A673 (cell line): ENCODE results near the gene RTN4RL1. TPM values are rescaled to one million over a fixed set of nuclear protein-coding genes. Genes with fewer than 3 reads are reported as not detected.

Experiments
- BruUV-seq: library from RNA; stranded (reverse); fragments of 400-500 nt; replicated peaks from 2 replicates; lab custom pipeline; 2021; lab: Mats Ljungman, UMichigan
- CTCF ChIA-PET: fragments of 300-600 bp; sonication (Branson Sonifier 250); formaldehyde crosslinking; loops from one replicate; lab custom pipeline; 2022; ENCODE audit warnings: antibody characterized with exemption; lab: Charles Lee
- POLR2A ChIA-PET: fragments of 300-600 bp; sonication (Branson Sonifier 250); formaldehyde crosslinking; loops from one replicate; lab custom pipeline; 2022; ENCODE audit warnings: antibody characterized with exemption; ENCODE audit not compliant: low non-redundant PET; lab: Charles Lee
- DNase-seq: peaks from one replicate; pipeline ENCODE4 v3.0.0-alpha.2; 2015; ENCODE audit warnings: low spot score
- H3K27ac ChIP-seq: fragments of 200-600 bp; sonication (generic); 2 replicates; pipeline ENCODE4 v1.5.1; 2016; ENCODE audit warnings: mixed run types, low read depth, mild to moderate bottlenecking, mixed read lengths, antibody characterized with exemption, low read length; ENCODE audit not compliant: poor library complexity, severe bottlenecking
- H3K27me3 ChIP-seq: fragments of 200-600 bp; sonication (generic); replicated peaks from 2 replicates; pipeline ENCODE4 v1.6.1; 2017; ENCODE audit warnings: mixed run types, low read depth, mild to moderate bottlenecking, mixed read lengths, antibody characterized with exemption, low read length; ENCODE audit not compliant: insufficient read depth, poor library complexity
- H3K36me3 ChIP-seq: fragments of 200-600 bp; sonication (generic); 2 replicates; pipeline ENCODE4 v1.6.1; 2016; ENCODE audit warnings: mixed run types, mild to moderate bottlenecking, mixed read lengths, antibody characterized with exemption, low read length; ENCODE audit not compliant: insufficient read depth, poor library complexity, severe bottlenecking
- H3K4me1 ChIP-seq: fragments of 200-600 bp; sonication (generic); 2 replicates; pipeline ENCODE4 v1.6.1; 2017; ENCODE audit warnings: mixed run types, mild to moderate bottlenecking, mixed read lengths, antibody characterized with exemption, low read length; ENCODE audit not compliant: insufficient read depth, poor library complexity, severe bottlenecking
- H3K4me3 ChIP-seq: fragments of 200-600 bp; sonication (generic); 2 replicates; pipeline ENCODE4 v1.5.1; 2016; ENCODE audit warnings: low read depth, mixed run types, mild to moderate bottlenecking, mixed read lengths, low read length; ENCODE audit not compliant: poor library complexity, severe bottlenecking
- H3K9me3 ChIP-seq: fragments of 200-600 bp; sonication (generic); 2 replicates; pipeline ENCODE4 v1.6.1; 2016; ENCODE audit warnings: mixed run types, low read depth, mild to moderate bottlenecking, mixed read lengths, antibody characterized with exemption, low read length; ENCODE audit not compliant: poor library complexity, severe bottlenecking
- CTCF ChIP-seq: fragments of 300-800, 200-600 bp; sonication (generic); conservative IDR thresholded peaks from 2 replicates; pipeline ENCODE4 v1.5.1; 2017; ENCODE audit warnings: low read depth, mild to moderate bottlenecking, antibody characterized with exemption, low read length, moderate library complexity, mixed read lengths
- EZH2 ChIP-seq: fragments of 200-600 bp; sonication (generic); IDR thresholded peaks from 2 replicates; pipeline ENCODE4 v1.6.1; 2017; ENCODE audit warnings: borderline replicate concordance, low read depth, mild to moderate bottlenecking, mixed read lengths, antibody characterized with exemption, low read length; ENCODE audit not compliant: poor library complexity, severe bottlenecking
- intact Hi-C: fragments of 100-400 bp; cut with micrococcal nuclease; formaldehyde crosslinking; loops from one replicate; pipeline ENCODE4 v1.10.0; 2022; ENCODE audit not compliant: unreplicated experiment
- total RNA-seq: library from RNA; stranded (reverse); gene quantifications from 2 replicates; pipeline ENCODE4 v1.2.3, GENCODE V29; 2021

RTN4RL1 gene
- total RNA-seq, 1 experiment from 2014 or later, result 0.80 TPM

GRCh38 chr17:2064147-2064489 is 39.0 kb upstream of the RTN4RL1 start:
- H3K27me3 ChIP-seq, result no peaks in the 10 kb centered on the region
- intact Hi-C loops, result no loop called here
- BruUV-seq, result no TSS peak
- TF ChIP-seq CTCF, result no peak
- no peak overlapping the region for H3K4me3 ChIP-seq
- H3K9me3 ChIP-seq, result no peaks in the 10 kb centered on the region
- ChIA-PET CTCF (interaction anchor here (1.2 kb wide), 1 partner anchor 10 kb away, joined by 5 read pairs; no protein-coding TSS in a partner anchor), POLR2A (no interaction called here)
- H3K4me1 ChIP-seq, result peaks cover 30% of the 10 kb centered on the region
- peaks cover 21% of the 10 kb centered on the region for H3K36me3 ChIP-seq
- no peak for DNase-seq
- H3K27ac ChIP-seq, result peak overlapping the region; percentile 62

GRCh38 chr17:2063261-2064146 is 38.4 kb upstream of the RTN4RL1 start:
- POLR2A ChIA-PET, result no interaction called here
- no TSS peak for BruUV-seq

GRCh38 chr17:2062571-2063183 is 37.5 kb upstream of the RTN4RL1 start:
- TF ChIP-seq CTCF (no peak), EZH2 (no peak)
- ChIA-PET CTCF (no interaction called here), POLR2A (no interaction called here)
- BruUV-seq, result no TSS peak
- peaks cover 22% of the 10 kb centered on the region for H3K4me1 ChIP-seq
- no peak overlapping the region for H3K4me3 ChIP-seq
- intact Hi-C loops, result no loop called here
- H3K27me3 ChIP-seq, result no peaks in the 10 kb centered on the region
- peak; percentile 67 for DNase-seq
- peaks cover 16% of the 10 kb centered on the region for H3K36me3 ChIP-seq
- H3K9me3 ChIP-seq, result no peaks in the 10 kb centered on the region
- peak overlapping the region; percentile 62 for H3K27ac ChIP-seq

More at GRCh38 chr17:2063261-2064146, 38.4 kb upstream of the RTN4RL1 start:
- TF ChIP-seq CTCF, result no peak
- TF ChIP-seq EZH2, result no peak
- no peaks in the 10 kb centered on the region for H3K27me3 ChIP-seq
- no peaks in the 10 kb centered on the region for H3K9me3 ChIP-seq
- H3K4me1 ChIP-seq, result peaks cover 30% of the 10 kb centered on the region
- peaks cover 19% of the 10 kb centered on the region for H3K36me3 ChIP-seq
- H3K4me3 ChIP-seq, result no peak overlapping the region
- intact Hi-C loops, result no loop called here
- peak; percentile 32 for DNase-seq
- CTCF ChIA-PET, result interaction anchor here (1.2 kb wide), 1 partner anchor 9 kb away, joined by 5 read pairs; no protein-coding TSS in a partner anchor
- H3K27ac ChIP-seq, result peak overlapping the region; percentile 62
